ENCODE data around the gene S100A3.
"Not testable (repeated sequence)": the region's sequence is repeated elsewhere in the genome, so short reads cannot be mapped to it uniquely, and the experiment has no call there.

Gene S100A3

GRCh38 chr1:153592748-153593147 is 43.7 kb upstream of the S100A3 start:
- peak overlapping the region; percentile 24 for H2AFZ ChIP-seq (ENCODE audit: low read depth, low read length, severe bottlenecking)
- no peak overlapping the region for H3K27ac ChIP-seq (ENCODE audit: low read depth, low read length)
- TF ChIP-seq, protein P1, sequence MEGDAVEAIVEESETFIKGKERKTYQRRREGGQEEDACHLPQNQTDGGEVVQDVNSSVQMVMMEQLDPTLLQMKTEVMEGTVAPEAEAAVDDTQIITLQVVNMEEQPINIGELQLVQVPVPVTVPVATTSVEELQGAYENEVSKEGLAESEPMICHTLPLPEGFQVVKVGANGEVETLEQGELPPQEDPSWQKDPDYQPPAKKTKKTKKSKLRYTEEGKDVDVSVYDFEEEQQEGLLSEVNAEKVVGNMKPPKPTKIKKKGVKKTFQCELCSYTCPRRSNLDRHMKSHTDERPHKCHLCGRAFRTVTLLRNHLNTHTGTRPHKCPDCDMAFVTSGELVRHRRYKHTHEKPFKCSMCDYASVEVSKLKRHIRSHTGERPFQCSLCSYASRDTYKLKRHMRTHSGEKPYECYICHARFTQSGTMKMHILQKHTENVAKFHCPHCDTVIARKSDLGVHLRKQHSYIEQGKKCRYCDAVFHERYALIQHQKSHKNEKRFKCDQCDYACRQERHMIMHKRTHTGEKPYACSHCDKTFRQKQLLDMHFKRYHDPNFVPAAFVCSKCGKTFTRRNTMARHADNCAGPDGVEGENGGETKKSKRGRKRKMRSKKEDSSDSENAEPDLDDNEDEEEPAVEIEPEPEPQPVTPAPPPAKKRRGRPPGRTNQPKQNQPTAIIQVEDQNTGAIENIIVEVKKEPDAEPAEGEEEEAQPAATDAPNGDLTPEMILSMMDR (IDR thresholded peaks at IDR 0.05; ENCODE audit: insufficient read depth, low read length, poor library complexity, severe bottlenecking), result no peak
- TF ChIP-seq EZH2phosphoT487 (conservative IDR thresholded peaks at IDR 0.05; ENCODE audit: low read length), result no peak
- H3K9me3 ChIP-seq (ENCODE audit: insufficient read depth, low read length), result no peaks in the 10 kb centered on the region
- H3K27me3 ChIP-seq (ENCODE audit: low read length), result no peaks in the 10 kb centered on the region
- H3K9me2 ChIP-seq (replicated peaks; ENCODE audit: insufficient read depth, low read length), result no peaks in the 10 kb centered on the region
- H4K20me1 ChIP-seq (ENCODE audit: low read depth, low read length), result no peaks in the 10 kb centered on the region
- no peak overlapping the region for H3K9ac ChIP-seq (ENCODE audit: low read length)
- no peak overlapping the region for H3K4me3 ChIP-seq (ENCODE audit: insufficient read depth, low read length, poor library complexity, severe bottlenecking)
- no peak overlapping the region for H3K4me2 ChIP-seq (ENCODE audit: low read depth, low read length, poor library complexity, severe bottlenecking)
- H3F3A ChIP-seq (ENCODE audit: insufficient read depth), result no peaks in the 10 kb centered on the region
- H3K36me3 ChIP-seq (ENCODE audit: low read length), result no peaks in the 10 kb centered on the region
- H3K79me2 ChIP-seq (ENCODE audit: insufficient read depth, low read length), result no peaks in the 10 kb centered on the region

DNA sequence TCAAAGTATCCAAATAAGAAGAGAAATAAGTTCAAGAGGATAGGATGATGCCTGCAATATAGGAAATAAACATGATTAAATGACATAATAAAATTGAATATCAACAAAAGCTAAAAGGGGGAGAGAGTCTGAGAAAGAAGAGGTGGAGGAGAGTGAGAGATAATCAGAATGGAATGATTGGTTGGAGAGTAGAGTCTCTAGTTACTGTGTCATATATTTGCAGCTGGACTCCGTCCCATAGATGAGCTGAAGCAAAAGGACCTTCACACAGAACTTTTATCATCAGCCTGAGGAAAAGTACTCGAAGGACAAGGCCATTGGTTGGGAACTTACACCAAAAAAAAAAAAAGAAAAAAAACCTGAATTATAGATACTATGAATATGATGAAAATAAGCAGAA is 39.4 kb upstream of the S100A3 start:
- Histone ChIP-seq H3K4me2 (ENCODE audit: low read depth, low read length, poor library complexity, severe bottlenecking) (no peak overlapping the region), H4K20me1 (ENCODE audit: low read depth, low read length) (no peaks in the 10 kb centered on the region), H3K36me3 (ENCODE audit: low read length) (no peaks in the 10 kb centered on the region), H3K79me2 (ENCODE audit: insufficient read depth, low read length) (no peaks in the 10 kb centered on the region), H3K4me3 (ENCODE audit: insufficient read depth, low read length, poor library complexity, severe bottlenecking) (no peak overlapping the region), H3F3A (ENCODE audit: insufficient read depth) (no peaks in the 10 kb centered on the region), H2AFZ (ENCODE audit: low read depth, low read length, severe bottlenecking) (no peak overlapping the region), H3K9me3 (ENCODE audit: insufficient read depth, low read length) (no peaks in the 10 kb centered on the region), H3K9me2 (replicated peaks; ENCODE audit: insufficient read depth, low read length) (no peaks in the 10 kb centered on the region), H3K27ac (ENCODE audit: low read depth, low read length) (no peak overlapping the region), H3K9ac (ENCODE audit: low read length) (no peak overlapping the region), H3K27me3 (ENCODE audit: low read length) (no peaks in the 10 kb centered on the region)
- TF ChIP-seq, protein P1 (IDR thresholded peaks at IDR 0.05; ENCODE audit: insufficient read depth, low read length, poor library complexity, severe bottlenecking), result no peak
- no peak for TF ChIP-seq EZH2phosphoT487 (conservative IDR thresholded peaks at IDR 0.05; ENCODE audit: low read length)

DNA sequence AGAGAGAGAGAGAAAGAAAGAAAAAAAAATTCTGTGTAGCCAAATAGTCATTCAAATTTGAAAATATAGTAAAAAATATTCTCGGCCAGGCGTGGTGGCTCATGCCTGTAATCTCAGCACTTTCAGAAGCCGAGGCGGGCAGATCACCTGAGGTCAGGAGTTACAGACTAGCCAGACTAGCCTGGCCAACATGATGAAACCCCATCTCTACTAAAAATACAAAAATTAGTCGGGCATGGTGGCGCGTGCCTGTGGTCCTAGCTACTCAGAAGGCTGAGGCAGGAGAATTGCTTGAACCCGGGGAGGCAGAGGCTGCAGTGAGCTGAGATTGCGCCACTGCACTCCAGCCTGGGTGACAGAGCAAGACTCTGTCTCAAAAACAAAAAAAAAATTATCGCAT is 39.0 kb upstream of the S100A3 start:
- H2AFZ ChIP-seq (ENCODE audit: low read depth, low read length, severe bottlenecking); H3K4me3 ChIP-seq (ENCODE audit: insufficient read depth, low read length, poor library complexity, severe bottlenecking); H3K79me2 ChIP-seq (ENCODE audit: insufficient read depth, low read length); H3K27me3 ChIP-seq (ENCODE audit: low read length); H3K9me2 ChIP-seq (replicated peaks; ENCODE audit: insufficient read depth, low read length); H3F3A ChIP-seq (ENCODE audit: insufficient read depth); H3K4me2 ChIP-seq (ENCODE audit: low read depth, low read length, poor library complexity, severe bottlenecking); H4K20me1 ChIP-seq (ENCODE audit: low read depth, low read length); H3K36me3 ChIP-seq (ENCODE audit: low read length); H3K9me3 ChIP-seq (ENCODE audit: insufficient read depth, low read length); H3K27ac ChIP-seq (ENCODE audit: low read depth, low read length); H3K9ac ChIP-seq (ENCODE audit: low read length): not testable (repeated sequence)

- Histone ChIP-seq H2AFZ (ENCODE audit: low read depth, low read length, severe bottlenecking) (no peak overlapping the region), H3K4me2 (ENCODE audit: low read depth, low read length, poor library complexity, severe bottlenecking) (no peak overlapping the region), H3F3A (ENCODE audit: insufficient read depth) (no peaks in the 10 kb centered on the region), H3K36me3 (ENCODE audit: low read length) (no peaks in the 10 kb centered on the region), H3K9ac (ENCODE audit: low read length) (no peak overlapping the region), H3K79me2 (ENCODE audit: insufficient read depth, low read length) (no peaks in the 10 kb centered on the region), H3K9me2 (replicated peaks; ENCODE audit: insufficient read depth, low read length) (no peaks in the 10 kb centered on the region), H4K20me1 (ENCODE audit: low read depth, low read length) (no peaks in the 10 kb centered on the region), H3K4me3 (ENCODE audit: insufficient read depth, low read length, poor library complexity, severe bottlenecking) (no peak overlapping the region), H3K27me3 (ENCODE audit: low read length) (no peaks in the 10 kb centered on the region), H3K9me3 (ENCODE audit: insufficient read depth, low read length) (no peaks in the 10 kb centered on the region), H3K27ac (ENCODE audit: low read depth, low read length) (no peak overlapping the region)
- TF ChIP-seq, protein P1 (IDR thresholded peaks at IDR 0.05; ENCODE audit: insufficient read depth, low read length, poor library complexity, severe bottlenecking), result no peak
- TF ChIP-seq EZH2phosphoT487 (conservative IDR thresholded peaks at IDR 0.05; ENCODE audit: low read length), result no peak
These were observed 38.3 kb upstream of the S100A3 start for GRCh38 chr1:153587314-153587713.

Measured in SU-DHL-6 (cell line).